Endometrial microvascular endothelial cells (primary cell): ENCODE data around the gene RGL1. TPM values are rescaled to one million over a fixed set of nuclear protein-coding genes. Genes with fewer than 3 reads are reported as not detected.

Experiments used
- in situ Hi-C: cut with HindIII; loops from 2 replicates; pipeline ENCODE4 v1.10.0; 2017; ENCODE audit warnings: low sequenced_read_pairs, low pct_unique_long_range_greater_than_20kb; ENCODE audit errors: inconsistent ontology term
- total RNA-seq: library from RNA; depleted of rRNA; stranded (reverse); fragments of >200 nt; gene quantifications from one replicate; pipeline ENCODE4 v1.2.3, GENCODE V29; 2015; ENCODE audit errors: inconsistent ontology term

Gene RGL1
- total RNA-seq, 1 donor from 2014 or later = 8.5 TPM

GRCh38 chr1:183926983-183927382 is 122.1 kb downstream of the RGL1 start:
- in situ Hi-C loops = no loop called here

- in situ Hi-C loops = no loop called here
Observed at GRCh38 chr1:183931646-183932271, 126.8 kb downstream of the RGL1 start.

- in situ Hi-C loops = no loop called here
Observed at GRCh38 chr1:183932412-183932811, 127.5 kb downstream of the RGL1 start.

GRCh38 chr1:183933528-183934179 is 128.7 kb downstream of the RGL1 start:
- in situ Hi-C loops = no loop called here

- in situ Hi-C loops = no loop called here
Observed at GRCh38 chr1:183934314-183934713, 129.4 kb downstream of the RGL1 start.

- in situ Hi-C loops = no loop called here
Observed at GRCh38 chr1:183936009-183936408, 131.1 kb downstream of the RGL1 start.

- in situ Hi-C loops = no loop called here
Observed at GRCh38 chr1:183936791-183937190, 131.9 kb downstream of the RGL1 start.

GRCh38 chr1:183937611-183938010 is 132.7 kb downstream of the RGL1 start:
- in situ Hi-C loops = no loop called here

- in situ Hi-C loops = no loop called here
Observed at GRCh38 chr1:183941001-183941400, 136.1 kb downstream of the RGL1 start.

GRCh38 chr1:183942933-183943693 is 138.2 kb downstream of the RGL1 start:
- in situ Hi-C loops = no loop called here

GRCh38 chr1:183945428-183946319 is 140.8 kb downstream of the RGL1 start:
- in situ Hi-C loops = no loop called here

- in situ Hi-C loops = no loop called here
Observed at GRCh38 chr1:183946320-183946613, 141.3 kb downstream of the RGL1 start.

GRCh38 chr1:183947988-183948387 is 143.1 kb downstream of the RGL1 start:
- in situ Hi-C loops = no loop called here

GRCh38 chr1:183952101-183952500 is 147.2 kb downstream of the RGL1 start:
- in situ Hi-C loops = no loop called here

GRCh38 chr1:183953031-183953430 is 148.1 kb downstream of the RGL1 start:
- in situ Hi-C loops = no loop called here

- in situ Hi-C loops = no loop called here
Observed at GRCh38 chr1:183954496-183954895, 149.6 kb downstream of the RGL1 start.

GRCh38 chr1:183956559-183957188 is 151.8 kb downstream of the RGL1 start:
- in situ Hi-C loops = no loop called here

GRCh38 chr1:183957216-183957830 is 152.4 kb downstream of the RGL1 start:
- in situ Hi-C loops = no loop called here
